Midbrain (tissue), 1 donor: Measurements from ENCODE around the gene ZNF792.
"Not testable (repeated sequence)": the region's sequence is repeated elsewhere in the genome, so short reads cannot be mapped to it uniquely, and the experiment has no call there.

Experiments used
- DNase-seq: peaks from one replicate; lab custom pipeline; 2025; lab: John Stamatoyannopoulos, UW

The ZNF792 gene

GRCh38 chr19:34998777-34999497 is 34.9 kb upstream of the ZNF792 start:
- no peak for DNase-seq

- DNase-seq = not testable (repeated sequence)
Measured at GRCh38 chr19:34998224-34998623, 34.2 kb upstream of the ZNF792 start.

- no peak for DNase-seq
Measured at GRCh38 chr19:34997071-34997617, 33.1 kb upstream of the ZNF792 start.

- DNase-seq = no peak
Measured at GRCh38 chr19:34995551-34995950, 31.5 kb upstream of the ZNF792 start.

GRCh38 chr19:34994643-34995541 is 30.9 kb upstream of the ZNF792 start:
- DNase-seq = no peak

GRCh38 chr19:34994286-34994642 is 30.2 kb upstream of the ZNF792 start:
- no peak for DNase-seq

GRCh38 chr19:34992582-34992981 is 28.6 kb upstream of the ZNF792 start:
- DNase-seq = not testable (repeated sequence)

GRCh38 chr19:34991542-34992333 is 27.7 kb upstream of the ZNF792 start:
- no peak for DNase-seq

GRCh38 chr19:34990578-34991192 is 26.7 kb upstream of the ZNF792 start:
- DNase-seq = no peak

GRCh38 chr19:34989298-34989697 is 25.3 kb upstream of the ZNF792 start:
- no peak for DNase-seq

GRCh38 chr19:34988119-34988518 is 24.1 kb upstream of the ZNF792 start:
- no peak for DNase-seq

GRCh38 chr19:34985249-34986022 is 21.4 kb upstream of the ZNF792 start:
- DNase-seq = no peak

- no peak for DNase-seq
Measured at GRCh38 chr19:34984287-34984686, 20.3 kb upstream of the ZNF792 start.

GRCh38 chr19:34983786-34984185 is 19.8 kb upstream of the ZNF792 start:
- no peak for DNase-seq

GRCh38 chr19:34982275-34982674 is 18.2 kb upstream of the ZNF792 start:
- no peak for DNase-seq

GRCh38 chr19:34979819-34980640 is 16.0 kb upstream of the ZNF792 start:
- no peak for DNase-seq

GRCh38 chr19:34976611-34977010 is 12.6 kb upstream of the ZNF792 start:
- no peak for DNase-seq

GRCh38 chr19:34975056-34975455 is 11.0 kb upstream of the ZNF792 start:
- DNase-seq = no peak

GRCh38 chr19:34974646-34975045 is 10.6 kb upstream of the ZNF792 start:
- no peak for DNase-seq

GRCh38 chr19:34972163-34972705 is 8.2 kb upstream of the ZNF792 start:
- DNase-seq = no peak
